SHP77 (cell line): ENCODE results near the gene NSF.
"Not testable (repeated sequence)": the region's sequence is repeated elsewhere in the genome, so short reads cannot be mapped to it uniquely, and the experiment has no call there.

Source experiments
- DNase-seq, 2 experiments: peaks; one replicate each; lab custom pipeline; 2025; lab: John Stamatoyannopoulos, UW

NSF gene

DNA sequence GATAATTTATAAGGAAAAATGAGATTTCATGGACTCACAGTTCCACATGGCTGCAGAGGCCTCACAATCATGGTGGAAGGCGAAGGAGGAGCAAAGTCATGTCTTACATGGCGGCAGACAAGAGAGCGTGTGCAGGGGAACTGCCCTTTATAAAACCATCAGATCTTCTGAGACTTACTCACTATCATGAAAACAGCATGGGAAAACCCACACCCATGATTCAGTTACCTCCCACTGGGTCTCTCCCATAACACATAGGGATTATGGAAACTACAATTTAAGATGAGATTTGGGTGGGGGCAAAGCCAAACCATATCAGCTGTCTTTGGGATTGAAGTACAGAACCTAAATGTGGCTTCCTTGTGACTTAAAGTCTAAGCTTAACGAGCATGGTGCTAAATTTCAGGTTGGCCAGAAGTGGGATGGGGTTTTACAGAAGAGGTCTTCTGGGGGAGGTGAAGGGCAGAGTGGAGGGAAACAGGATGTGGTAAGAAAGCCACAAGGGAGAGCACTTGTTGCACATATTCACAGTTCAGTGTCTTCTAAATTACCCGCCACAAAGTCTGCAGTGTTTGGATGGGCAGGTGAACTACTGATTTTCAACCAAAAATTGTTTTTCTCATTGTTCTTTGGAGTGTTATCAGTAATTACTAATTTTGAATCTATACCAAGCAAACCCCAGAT lies 38.4 kb downstream of the NSF start:
- DNase-seq, result not testable (repeated sequence)

DNA sequence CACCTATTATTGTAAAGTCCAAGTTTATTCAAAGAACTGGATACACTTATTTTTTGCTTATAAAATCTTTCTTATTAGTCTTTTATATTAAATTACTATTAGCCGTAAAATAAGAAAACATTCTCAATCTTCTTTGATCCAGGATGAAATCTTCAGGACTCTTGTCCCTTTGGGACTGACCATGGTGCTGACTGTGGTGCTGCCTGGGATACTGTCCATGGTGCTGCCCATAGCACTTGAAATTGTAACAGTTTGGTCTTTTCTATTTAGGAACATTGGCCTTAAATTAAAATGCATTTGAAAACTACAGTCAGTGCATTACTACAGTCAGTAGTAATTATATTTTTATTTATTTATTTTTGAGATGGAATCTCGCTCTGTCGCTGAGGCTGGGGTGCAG lies 41.7 kb downstream of the NSF start:
- not testable (repeated sequence) for DNase-seq

DNA sequence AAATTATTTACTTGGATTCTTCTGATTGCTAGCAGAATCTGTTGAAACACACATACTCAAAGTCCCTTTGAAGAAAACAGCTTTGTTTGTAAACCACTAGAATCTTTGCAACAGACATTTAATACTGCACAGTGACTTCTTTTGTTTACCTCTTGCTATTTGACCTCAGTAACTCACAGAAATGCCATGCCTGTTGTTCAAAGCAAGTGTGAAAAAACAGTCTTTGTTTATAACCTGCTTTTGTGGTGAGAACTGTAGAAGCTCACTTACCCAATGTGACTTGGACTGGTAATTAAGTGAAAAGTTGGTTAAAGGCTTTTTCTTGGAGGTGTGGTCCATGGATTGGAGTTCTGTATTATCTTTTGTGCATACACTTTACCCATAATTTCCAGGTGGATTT lies 44.4 kb downstream of the NSF start:
- DNase-seq, result not testable (repeated sequence)

DNA sequence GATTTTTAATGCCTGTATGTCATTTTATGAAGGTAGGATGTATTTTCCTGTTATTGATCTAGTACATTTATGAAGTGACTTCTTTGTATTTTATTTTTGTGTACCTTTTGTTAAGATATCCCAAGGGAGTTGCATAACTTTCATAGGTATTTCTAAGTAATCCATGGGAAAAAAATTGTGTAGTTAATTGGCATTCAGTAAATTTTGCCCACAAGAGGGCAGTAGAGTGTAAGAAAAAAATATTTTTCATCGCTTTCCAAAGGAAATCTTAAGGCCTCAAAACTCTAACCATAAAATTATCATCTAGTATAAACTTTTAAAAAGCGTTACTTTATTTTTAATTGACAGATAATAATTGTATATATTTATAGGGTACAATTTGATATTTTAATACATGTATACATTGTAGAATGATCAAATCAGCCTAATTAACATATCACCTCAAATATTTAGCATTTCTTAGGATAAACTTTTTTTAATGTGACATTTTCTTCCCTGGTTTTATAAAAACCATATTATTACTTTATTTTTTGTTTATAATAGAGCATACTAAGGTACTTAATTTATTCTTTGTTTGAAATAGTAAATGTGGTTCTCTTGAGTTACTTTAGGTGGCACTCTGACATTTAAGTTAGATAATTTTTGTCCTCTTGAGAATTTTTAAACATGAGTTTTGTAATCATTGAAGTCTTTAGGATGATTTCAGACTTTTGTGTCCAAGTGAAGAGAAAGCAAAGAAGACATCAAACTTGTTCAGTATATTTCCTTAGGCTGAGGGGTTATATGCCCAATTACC lies 51.6 kb downstream of the NSF start:
- DNase-seq, result not testable (repeated sequence)

DNA sequence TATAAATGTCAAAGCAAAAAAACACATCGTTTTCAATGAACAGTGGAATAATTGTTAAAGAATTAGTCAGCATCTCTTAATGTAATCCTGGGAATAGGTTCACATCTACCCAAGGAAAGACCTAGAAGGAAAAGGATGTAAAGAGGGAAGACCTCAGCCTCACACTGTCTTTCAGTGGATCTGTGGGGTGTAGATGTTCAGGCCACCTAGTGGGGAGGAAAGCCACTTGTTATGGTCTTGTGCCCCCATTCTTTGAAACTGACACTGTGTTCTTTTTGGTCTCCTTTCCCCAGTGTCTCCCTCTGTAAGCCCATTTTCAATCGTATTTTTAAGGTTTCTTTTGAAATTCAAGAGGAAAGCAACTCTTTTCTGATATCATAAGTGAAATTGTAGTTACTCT lies 56.8 kb downstream of the NSF start:
- not testable (repeated sequence) for DNase-seq

DNA sequence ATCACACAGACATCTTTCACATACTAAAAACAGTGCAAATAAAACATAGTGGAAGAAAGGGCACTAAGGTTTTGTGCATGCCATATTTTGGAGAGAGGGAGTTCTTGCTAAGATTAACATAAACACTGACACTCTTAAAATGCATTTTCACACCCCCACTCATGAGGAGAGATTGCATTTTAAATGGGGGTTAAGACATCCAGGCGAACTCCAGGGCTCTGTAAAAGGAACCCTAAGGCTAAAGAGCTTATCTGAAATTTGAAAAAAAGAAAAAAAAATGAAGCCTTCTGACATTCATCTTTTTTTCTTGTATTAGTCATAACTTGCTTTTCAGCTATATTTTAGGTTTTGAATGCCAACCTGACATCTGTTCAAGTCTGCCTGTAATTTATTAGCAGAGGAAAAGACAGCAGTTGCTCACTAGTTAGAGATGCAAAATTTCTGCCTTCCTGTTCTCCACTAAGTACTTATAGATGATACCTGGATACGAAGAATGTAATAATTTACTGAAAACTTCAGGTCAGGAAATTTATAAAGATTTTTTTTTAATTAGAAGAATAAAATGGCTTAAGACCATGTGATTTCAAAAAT lies 57.3 kb downstream of the NSF start:
- DNase-seq, result not testable (repeated sequence)

DNA sequence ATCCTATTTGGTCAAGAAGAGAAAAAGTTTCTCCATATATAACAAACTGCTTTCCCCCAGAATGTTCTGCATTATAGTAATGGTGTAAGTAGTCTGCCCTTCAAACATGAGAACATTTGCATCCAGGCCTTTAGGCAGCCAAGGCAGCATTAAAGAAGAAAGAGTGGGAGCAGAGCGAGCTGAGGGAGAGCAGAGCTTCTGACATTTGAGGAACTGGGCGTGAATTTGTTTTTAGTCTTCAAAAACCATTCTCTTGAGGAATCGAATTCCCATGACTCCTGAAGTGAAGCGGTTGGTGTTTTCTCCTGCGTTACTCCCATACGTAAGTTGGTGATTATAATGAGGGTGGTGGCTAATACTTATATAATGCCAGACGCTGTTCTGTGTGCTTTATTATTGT lies 58.8 kb downstream of the NSF start:
- not testable (repeated sequence) for DNase-seq

DNA sequence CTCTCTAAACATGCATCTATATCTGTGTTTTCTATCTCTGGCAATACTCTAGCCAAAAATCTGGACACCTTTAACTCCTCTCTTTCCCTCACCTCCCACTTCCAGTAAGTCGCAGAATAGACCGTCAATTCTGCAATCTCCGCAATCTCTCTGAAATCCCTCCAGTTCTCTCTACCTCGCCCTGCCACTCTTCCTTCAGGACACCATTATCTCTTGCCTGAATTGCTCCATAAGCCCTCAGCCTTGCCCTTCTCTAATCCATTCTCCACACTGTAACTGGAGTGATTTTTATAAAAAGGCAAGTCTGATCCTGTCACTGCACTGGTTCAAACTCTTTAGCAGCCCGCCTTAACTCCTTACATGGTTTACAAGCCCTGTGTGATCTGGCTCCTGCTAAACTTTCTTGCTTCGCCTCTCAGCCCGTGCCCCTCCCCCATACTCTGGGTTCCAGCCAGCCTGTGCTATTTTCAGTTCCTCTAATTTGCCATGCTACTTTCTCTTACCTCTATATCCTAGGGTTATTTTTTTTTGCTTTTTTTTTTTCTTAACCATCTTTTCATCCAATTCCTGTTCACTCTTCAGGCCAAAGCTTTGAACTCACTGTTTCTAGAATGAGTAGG lies 61.7 kb downstream of the NSF start:
- DNase-seq, result not testable (repeated sequence)

DNA sequence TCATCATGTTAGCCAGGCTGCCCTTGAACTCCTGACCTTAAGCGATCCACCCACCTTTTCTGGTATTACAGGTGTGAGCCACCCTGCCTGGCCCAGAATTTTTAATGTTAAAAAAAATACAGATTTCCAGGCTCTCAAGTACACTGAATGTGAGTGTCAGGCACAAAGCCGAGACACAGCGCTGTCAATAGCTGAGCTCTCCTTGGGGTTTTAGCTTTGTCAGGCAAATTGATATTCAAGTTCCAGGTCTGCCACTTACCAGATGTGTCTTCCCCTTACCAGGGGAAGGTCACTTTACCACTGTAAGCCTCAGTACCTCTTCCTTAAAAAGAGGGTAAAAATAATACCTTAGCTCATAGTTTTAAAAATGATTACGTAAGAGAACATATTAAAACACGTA lies 67.8 kb downstream of the NSF start:
- not testable (repeated sequence) for DNase-seq

DNA sequence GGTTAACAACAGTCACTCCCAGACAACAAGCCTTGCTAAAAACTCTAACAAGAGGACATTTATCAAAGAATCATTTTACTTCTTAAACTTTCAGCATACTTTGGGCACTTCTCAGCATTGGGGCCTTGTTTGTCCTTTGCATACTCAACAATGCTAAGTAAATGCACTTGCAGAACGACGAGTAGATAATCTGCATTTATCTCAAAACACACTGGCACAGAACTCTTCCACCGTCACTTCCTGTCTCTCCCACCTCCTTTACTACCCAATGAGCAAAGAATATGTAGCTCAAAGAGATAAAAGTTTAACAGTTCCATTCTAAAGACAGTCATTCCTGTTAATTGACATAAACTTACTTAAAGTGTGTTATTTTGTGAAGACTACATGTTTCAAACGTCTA lies 69.2 kb downstream of the NSF start:
- not testable (repeated sequence) for DNase-seq

DNA sequence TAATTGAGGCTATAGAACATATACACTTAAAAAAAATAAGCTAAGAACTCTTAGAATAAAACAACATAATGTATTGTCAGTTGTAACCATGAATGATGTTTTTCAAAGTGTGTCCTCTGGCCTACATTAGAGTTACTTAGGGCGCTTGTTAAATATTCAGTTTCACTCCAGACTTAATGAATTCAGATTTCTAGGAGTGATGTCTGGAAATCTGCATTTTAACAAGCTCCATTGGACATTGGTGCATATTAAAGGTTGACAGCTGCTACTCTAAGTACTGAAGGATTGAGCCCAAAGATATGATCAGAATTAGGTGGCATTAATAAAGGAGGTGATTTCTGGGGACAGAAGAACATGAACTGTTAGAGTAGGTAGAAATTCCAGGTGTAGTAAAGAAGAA lies 72.7 kb downstream of the NSF start:
- not testable (repeated sequence) for DNase-seq

DNA sequence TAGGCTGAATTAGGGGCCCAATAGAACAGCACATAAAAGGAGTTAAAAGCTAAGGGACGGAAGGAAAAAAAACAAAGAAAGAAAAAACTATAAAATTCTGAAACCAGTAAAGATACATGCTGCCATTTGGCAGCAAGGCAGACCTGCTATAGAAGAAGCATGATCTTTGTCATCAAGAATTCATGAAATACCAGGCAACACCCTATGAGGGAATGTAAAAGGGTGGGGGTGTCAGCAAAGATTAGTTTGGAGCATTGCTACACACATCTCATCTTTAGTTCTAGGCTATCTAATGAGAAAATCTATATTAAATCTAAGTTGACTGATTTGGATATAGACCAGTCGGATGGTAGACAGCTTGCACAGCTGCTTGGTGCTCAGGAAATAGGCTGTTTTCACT lies 73.1 kb downstream of the NSF start:
- not testable (repeated sequence) for DNase-seq

DNA sequence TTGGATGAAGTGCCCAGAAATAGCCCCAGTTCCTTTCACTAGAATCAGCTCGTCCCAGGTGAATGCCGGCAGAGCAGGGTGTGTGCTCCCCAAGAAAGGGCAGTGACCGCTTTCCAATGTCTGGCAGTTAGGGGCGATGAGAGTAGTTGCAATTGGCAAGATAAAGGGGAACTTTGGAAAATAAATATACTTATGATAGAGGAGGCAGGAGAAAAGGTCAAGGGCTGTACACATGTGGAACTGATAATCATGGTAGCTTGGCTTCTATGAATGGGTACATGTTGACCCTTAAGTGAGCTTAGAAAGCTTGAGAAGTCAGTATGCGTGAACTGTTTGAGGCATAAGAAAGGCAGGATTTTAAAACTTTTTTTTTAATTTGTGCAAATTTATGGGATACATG lies 75.5 kb downstream of the NSF start:
- DNase-seq, result not testable (repeated sequence)

DNA sequence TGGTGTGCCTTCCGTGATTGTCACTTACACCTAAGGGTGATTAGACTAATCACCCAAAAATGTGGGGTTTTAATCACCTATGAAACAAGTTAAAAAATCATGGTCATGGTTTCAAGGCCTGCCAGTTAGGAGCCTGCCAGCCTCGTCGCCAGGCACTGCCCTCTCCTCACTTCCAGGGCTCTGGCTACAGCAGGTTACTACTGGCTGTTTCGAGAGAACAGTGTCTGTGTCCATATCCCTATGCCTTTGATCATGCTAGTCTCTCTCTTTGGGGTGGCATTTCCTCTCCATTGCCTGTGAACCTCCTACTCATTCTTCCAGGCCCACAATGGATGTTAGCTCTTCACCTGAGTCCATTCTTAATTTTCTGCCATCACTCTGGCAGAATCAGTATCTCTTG lies 80.3 kb downstream of the NSF start:
- DNase-seq, result not testable (repeated sequence)

DNA sequence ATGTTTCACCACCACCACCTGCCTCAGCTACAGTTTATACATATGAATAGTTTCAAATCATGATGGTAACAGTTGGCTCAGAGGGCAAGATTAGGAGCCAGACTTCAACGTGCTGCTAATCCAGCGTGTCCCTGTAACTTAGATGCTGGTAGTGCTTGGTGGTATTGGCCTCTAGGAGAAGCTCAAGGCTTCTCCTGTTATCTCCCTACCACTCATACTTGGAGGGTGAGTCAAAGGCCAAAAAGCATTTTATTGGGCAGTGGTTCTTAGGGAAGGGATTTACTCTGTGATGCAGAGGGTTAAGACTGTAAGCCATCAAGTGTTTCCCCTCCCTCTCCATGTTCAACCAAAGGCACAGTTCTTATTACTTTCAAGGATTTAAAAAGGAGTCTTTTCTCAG lies 82.3 kb downstream of the NSF start:
- DNase-seq, result not testable (repeated sequence)

DNA sequence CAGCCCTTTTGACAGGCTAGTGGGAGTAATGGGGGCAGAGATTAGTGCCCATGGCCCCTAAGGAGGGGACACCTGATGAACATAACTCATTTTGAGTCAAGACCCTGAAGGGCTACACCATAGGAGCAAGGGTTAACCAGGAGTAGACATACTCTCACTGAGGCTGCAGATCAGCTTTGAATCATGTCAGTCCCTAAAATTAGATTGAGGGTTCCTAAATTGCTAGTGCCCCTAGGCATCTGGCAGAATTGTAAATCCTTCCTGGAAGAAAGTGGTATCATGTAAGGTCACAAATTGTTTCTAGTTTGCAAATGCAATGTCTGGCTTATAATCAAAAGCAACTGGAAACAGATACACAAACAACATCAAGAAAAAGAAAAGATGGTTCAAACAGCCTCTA lies 87.3 kb downstream of the NSF start:
- DNase-seq, result not testable (repeated sequence)

DNA sequence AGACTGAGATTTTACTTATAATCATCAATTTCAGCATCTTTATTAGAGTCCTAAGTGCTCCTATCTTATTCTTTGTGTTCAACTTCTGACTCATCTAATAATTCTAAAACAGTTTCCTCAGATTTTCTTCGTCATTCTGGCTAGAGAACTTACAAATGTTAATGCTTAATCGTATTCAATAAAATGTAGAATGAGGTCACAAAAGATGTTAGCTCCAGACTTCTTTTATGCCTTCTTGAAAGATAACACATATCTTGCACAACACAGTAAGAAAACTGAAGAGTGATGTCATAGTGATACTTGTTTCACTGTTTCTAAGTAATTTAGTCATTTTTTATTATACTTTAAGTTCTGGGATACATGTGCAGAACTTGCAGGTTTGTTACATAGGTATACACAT lies 93.2 kb downstream of the NSF start:
- not testable (repeated sequence) for DNase-seq

DNA sequence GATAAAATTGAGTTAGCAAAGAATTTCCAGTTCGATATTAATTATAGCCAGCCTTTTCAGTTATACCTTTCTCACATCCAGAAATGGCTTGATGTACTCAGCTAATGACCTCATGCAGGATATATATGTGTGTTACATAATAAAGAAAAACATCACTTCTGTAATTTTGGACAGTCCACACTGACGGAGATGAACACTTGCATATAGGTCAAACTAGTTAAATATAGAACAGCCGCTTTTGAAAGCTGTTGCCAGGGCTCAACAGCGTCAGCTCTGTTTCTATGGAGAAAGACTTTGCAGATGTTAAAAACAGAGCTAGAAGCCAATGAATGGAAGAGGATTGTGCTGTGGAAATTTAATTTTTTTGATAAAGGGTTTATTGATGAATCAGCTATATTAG lies 94.8 kb downstream of the NSF start:
- DNase-seq, result not testable (repeated sequence)

DNA sequence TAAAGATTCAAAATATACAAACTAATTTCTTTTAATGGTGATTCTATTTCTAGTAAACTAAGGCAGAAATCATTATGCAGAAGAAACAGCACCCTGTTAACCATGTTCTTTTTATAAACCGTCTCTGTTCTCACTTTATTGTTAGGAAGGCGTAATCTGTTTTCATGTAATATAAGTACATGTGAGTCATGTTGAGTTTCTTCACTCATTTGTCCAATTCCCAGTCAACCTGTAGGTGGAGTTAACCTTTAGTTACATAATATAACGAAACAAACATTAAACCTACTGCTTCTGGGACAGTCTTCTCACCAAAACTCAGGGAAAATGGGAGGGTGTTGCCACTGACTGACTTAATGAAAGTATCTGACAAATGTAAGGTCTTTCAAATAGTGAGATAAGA lies 101.7 kb downstream of the NSF start:
- DNase-seq, result not testable (repeated sequence)

DNA sequence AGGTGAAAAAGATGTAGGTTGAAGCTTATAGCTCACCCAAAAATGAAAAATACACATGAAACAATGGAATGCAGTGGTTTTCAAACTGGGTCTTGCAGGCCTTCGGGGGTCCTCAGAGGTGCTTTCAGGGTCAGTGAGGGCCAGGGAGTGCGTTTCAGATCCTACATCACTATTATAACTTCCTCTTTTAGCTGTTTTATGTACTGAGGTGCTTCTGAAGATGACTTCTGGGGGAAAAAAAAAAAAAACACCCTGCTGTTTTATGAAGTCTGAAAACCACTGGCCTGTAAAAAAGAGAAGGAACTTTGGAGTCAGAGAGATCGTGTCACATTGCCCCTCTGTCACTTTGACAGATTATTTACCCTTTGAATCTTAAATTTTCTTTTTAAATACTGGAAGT lies 102.8 kb downstream of the NSF start:
- DNase-seq, result not testable (repeated sequence)

DNA sequence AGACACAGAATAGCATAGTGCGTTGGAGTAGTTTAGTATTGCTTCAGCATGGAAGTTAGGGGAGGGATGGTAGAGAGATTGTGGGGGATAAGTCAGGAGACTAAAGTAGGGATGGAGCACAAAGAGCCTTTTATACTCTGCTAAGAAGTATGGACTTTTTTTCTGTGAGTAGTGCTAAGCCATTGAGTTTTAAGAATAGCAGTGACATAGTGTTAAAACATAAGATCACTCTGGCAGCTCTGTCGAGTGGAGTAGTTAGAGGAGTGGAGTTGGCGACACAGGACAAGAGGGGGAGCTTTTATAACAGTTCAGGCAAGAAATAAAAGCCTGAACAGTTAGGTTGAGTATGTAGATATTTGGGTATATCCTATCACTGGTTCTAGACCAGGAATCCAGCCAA lies 106.1 kb downstream of the NSF start:
- DNase-seq, result not testable (repeated sequence)

DNA sequence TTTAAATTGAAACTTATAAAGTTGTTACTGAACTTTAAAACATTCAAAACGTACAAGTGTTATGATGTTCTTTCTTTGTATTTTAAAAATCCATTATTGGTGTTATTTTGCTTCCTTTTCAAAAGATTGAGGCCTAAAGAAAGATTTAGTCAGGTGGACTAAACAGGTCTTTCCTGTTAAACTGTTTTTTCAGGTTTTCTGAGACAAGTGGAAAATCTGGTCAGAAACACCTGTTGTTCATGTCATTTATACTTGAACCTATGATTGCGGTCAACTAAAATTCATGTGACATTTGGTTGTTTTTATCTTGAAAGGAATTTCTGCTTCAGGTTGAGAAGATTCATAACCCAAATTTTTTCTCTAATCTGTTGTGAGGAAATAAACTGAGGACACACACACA lies 108.5 kb downstream of the NSF start:
- not testable (repeated sequence) for DNase-seq

DNA sequence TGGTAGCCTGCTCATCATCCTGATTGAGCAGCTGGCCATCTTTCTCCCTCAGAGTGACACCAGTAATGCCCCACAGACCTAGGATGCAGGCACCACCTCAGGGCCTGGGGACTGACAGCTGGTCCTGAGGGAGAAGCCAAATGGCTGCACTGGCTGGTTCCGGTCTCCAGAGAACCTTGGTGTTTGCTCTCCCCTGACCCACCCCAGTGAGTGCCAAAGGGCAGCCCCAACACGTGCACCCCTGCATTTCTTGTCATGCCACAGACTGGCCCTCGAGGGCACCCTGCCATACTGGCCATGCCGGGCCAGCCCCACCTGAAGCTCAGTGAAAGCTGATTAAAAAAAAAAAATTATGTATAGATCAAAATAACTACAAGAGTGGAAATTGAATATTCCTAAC lies 127.5 kb downstream of the NSF start:
- DNase-seq, result no peak
